Keratinocyte (primary cell): Measurements from ENCODE around the gene SLC4A9. TPM values are rescaled to one million over a fixed set of nuclear protein-coding genes. Genes with fewer than 3 reads are reported as not detected.

Experiments used
- DNase-seq: peaks from one replicate; pipeline ENCODE4 v3.0.0-alpha.2; 2011; ENCODE audit warnings: low read depth, missing footprints, low spot score
- FAIRE-seq: peaks from 2 replicates; lab custom pipeline; 2011; peaks lifted over from hg19 to GRCh38; lab: Jason Lieb, UNC
- H2AFZ ChIP-seq: 2 replicates; pipeline ENCODE4 v1.6.0; 2012; ENCODE audit warnings: low read length, control low read depth, inconsistent platforms; ENCODE audit not compliant: control insufficient read depth
- H3K27ac ChIP-seq: 2 replicates; pipeline ENCODE4 v1.5.1; 2011; ENCODE audit warnings: low read length; ENCODE audit not compliant: control insufficient read depth, insufficient read depth
- H3K27me3 ChIP-seq: 3 replicates; pipeline ENCODE4 v1.6.0; 2011; ENCODE audit warnings: low read length; ENCODE audit not compliant: control insufficient read depth, insufficient read depth; ENCODE audit errors: extremely low read depth
- H3K36me3 ChIP-seq, 2 experiments: 2 replicates in 1 of 2; 3 replicates in 1 of 2; pipeline ENCODE4 v1.5.1; 2011; ENCODE audit warnings: low read length in 2 of 2, mild to moderate bottlenecking in 1 of 2; ENCODE audit not compliant: control insufficient read depth in 2 of 2, insufficient read depth in 2 of 2; ENCODE audit errors: extremely low read depth in 1 of 2
- H3K4me1 ChIP-seq: 3 replicates; pipeline ENCODE4 v1.5.1; 2011; ENCODE audit warnings: low read length; ENCODE audit not compliant: control insufficient read depth, insufficient read depth; ENCODE audit errors: extremely low read depth
- H3K4me2 ChIP-seq: 3 replicates; pipeline ENCODE4 v1.6.0; 2011; ENCODE audit warnings: low read depth, low read length; ENCODE audit not compliant: control insufficient read depth, insufficient read depth; ENCODE audit errors: extremely low read depth
- H3K4me3 ChIP-seq, 3 experiments: fragments of 200-600 bp in 1 of 3; sonication (generic) in 1 of 3; 2 replicates in 2 of 3; 3 replicates in 1 of 3; pipeline ENCODE4 v1.5.1; 2011 to 2016; ENCODE audit warnings: low read length in 3 of 3, mild to moderate bottlenecking in 3 of 3, control low read depth in 2 of 3, inconsistent platforms in 1 of 3, low read depth in 1 of 3, mixed read lengths in 1 of 3, mixed run types in 1 of 3, moderate library complexity in 1 of 3; ENCODE audit not compliant: control insufficient read depth in 2 of 3, insufficient read depth in 2 of 3; ENCODE audit errors: extremely low read depth in 1 of 3
- H3K79me2 ChIP-seq: 2 replicates; pipeline ENCODE4 v1.6.0; 2012; ENCODE audit warnings: low read length; ENCODE audit not compliant: control insufficient read depth, insufficient read depth
- H3K9ac ChIP-seq: 3 replicates; pipeline ENCODE4 v1.6.0; 2011; ENCODE audit warnings: low read length; ENCODE audit not compliant: control insufficient read depth, insufficient read depth; ENCODE audit errors: extremely low read depth
- H3K9me1 ChIP-seq: 3 replicates; pipeline ENCODE4 v1.6.0; 2011; ENCODE audit warnings: low read length; ENCODE audit not compliant: control insufficient read depth, insufficient read depth; ENCODE audit errors: extremely low read depth
- H3K9me3 ChIP-seq: 2 replicates; pipeline ENCODE4 v1.5.1; 2012; ENCODE audit warnings: low read depth, low read length; ENCODE audit not compliant: control insufficient read depth
- H4K20me1 ChIP-seq: 3 replicates; pipeline ENCODE4 v1.6.0; 2011; ENCODE audit warnings: low read length; ENCODE audit not compliant: control insufficient read depth, insufficient read depth; ENCODE audit errors: extremely low read depth
- CTCF ChIP-seq, 3 experiments: IDR thresholded peaks in 1 of 3; conservative IDR thresholded peaks in 1 of 3; optimal IDR thresholded peaks in 1 of 3; 2 replicates in 2 of 3; 3 replicates in 1 of 3; pipeline versions ENCODE3 to v1.5.1; 2011; ENCODE audit warnings: low read length in 3 of 3, mild to moderate bottlenecking in 3 of 3, moderate library complexity in 2 of 3, control low read depth in 1 of 3, inconsistent platforms in 1 of 3; ENCODE audit not compliant: insufficient read depth in 2 of 3; ENCODE audit errors: extremely low read depth in 1 of 3
- EZH2 ChIP-seq: IDR thresholded peaks from one replicate; pipeline ENCODE4 v1.6.1; 2012; ENCODE audit warnings: inconsistent platforms, mild to moderate bottlenecking, low read length, moderate library complexity
- dilution Hi-C: fragments of 300-500 bp; cut with MboI; formaldehyde crosslinking; loops from one replicate; pipeline ENCODE4 v1.7.0; 2020; ENCODE audit warnings: low sequenced_read_pairs; ENCODE audit not compliant: extremely low pct_ligation_motif_present
- polyA plus RNA-seq, 5 experiments: library from polyadenylated mRNA; depleted of rRNA in 3 of 5; stranded (reverse) in 3 of 5; stranded (forward) in 1 of 5; unstranded in 1 of 5; fragments of >200 nt; gene quantifications; 1 replicate in 1 of 5; 2 replicates in 3 of 5; 3 replicates in 1 of 5; pipeline versions ENCODE4 v1.2.1 to v1.2.3, GENCODE V29; 2011 to 2012; ENCODE audit warnings: missing spikeins in 2 of 5, low read depth in 1 of 5, low replicate concordance in 1 of 5

SLC4A9 gene
- polyA plus RNA-seq, 1 donor (not counting 4 experiments of a cell fraction or from before 2014, with no cell fraction given), result 0.07 TPM

DNA sequence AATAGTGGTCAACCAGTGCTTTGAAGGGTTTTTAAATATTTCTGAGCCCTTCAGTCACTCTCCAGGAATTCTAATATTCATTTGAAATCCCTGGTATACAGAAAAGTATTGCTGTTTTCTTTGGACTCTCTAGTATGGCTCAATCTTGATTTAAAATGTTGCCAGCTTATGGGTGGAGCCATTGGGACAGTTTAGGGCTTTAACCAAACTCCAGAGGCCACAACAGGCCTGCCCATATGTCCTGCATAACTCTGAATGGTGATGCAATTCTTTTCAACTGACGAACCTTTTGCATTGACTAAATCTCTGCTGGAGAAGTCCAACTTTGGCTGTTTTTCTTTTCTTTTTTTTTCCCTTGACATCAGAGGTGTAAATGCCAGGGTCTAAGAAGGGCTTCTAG, 31.3 kb downstream of the SLC4A9 start:
- dilution Hi-C loops, result no loop called here
- H3K79me2 ChIP-seq, result no peaks in the 10 kb centered on the region
- H3K4me1 ChIP-seq, result no peaks in the 10 kb centered on the region
- no peak overlapping the region for H3K9ac ChIP-seq
- no peaks in the 10 kb centered on the region for H3K9me3 ChIP-seq
- no peak for DNase-seq
- H3K4me3 ChIP-seq, result no peak overlapping the region
- no peak overlapping the region for H3K27ac ChIP-seq
- H3K4me2 ChIP-seq, result no peak overlapping the region
- H3K36me3 ChIP-seq, result no peaks in the 10 kb centered on the region
- no peak for FAIRE-seq
- H4K20me1 ChIP-seq, result no peaks in the 10 kb centered on the region
- no peak overlapping the region for H2AFZ ChIP-seq
- H3K9me1 ChIP-seq, result no peaks in the 10 kb centered on the region
- no peaks in the 10 kb centered on the region for H3K27me3 ChIP-seq
- no peak for TF ChIP-seq CTCF (optimal IDR thresholded peaks at IDR 0.05 in 1 of 3, IDR thresholded peaks at IDR 0.05 in 1 of 3, conservative IDR thresholded peaks at IDR 0.05 in 1 of 3; ENCODE audit: extremely low read depth in 1 of 3, insufficient read depth in 2 of 3, low read length in 3 of 3)
- no peak for TF ChIP-seq EZH2

DNA sequence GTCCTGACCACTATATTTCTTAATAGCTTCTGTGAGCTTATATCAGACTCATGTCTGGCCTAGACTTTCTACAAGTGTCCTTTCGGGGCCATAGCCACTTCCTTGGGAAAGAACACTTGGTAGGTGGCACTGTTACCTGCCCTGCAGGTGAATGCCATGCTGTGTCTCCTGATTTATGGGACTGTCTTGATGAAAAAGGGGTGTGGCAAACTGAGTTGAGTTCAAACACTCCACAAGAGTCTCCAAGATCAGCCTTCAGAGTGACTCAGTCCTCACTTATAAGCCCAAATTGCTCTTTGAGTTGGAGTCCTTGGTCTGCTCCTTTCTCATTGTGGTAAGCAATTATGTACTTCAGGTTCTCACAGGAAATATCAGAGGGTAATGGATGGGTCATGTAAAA, 31.7 kb downstream of the SLC4A9 start:
- no peaks in the 10 kb centered on the region for H3K36me3 ChIP-seq
- no peak overlapping the region for H3K4me3 ChIP-seq
- no peak overlapping the region for H2AFZ ChIP-seq
- TF ChIP-seq EZH2, result no peak
- no peak for TF ChIP-seq CTCF (optimal IDR thresholded peaks at IDR 0.05 in 1 of 3, IDR thresholded peaks at IDR 0.05 in 1 of 3, conservative IDR thresholded peaks at IDR 0.05 in 1 of 3; ENCODE audit: extremely low read depth in 1 of 3, insufficient read depth in 2 of 3, low read length in 3 of 3)
- dilution Hi-C loops, result no loop called here
- H3K4me2 ChIP-seq, result no peak overlapping the region
- H3K79me2 ChIP-seq, result no peaks in the 10 kb centered on the region
- no peaks in the 10 kb centered on the region for H3K27me3 ChIP-seq
- no peak overlapping the region for H3K27ac ChIP-seq
- no peaks in the 10 kb centered on the region for H4K20me1 ChIP-seq
- FAIRE-seq (no peak), DNase-seq (no peak)
- H3K4me1 ChIP-seq, result no peaks in the 10 kb centered on the region
- H3K9me3 ChIP-seq, result no peaks in the 10 kb centered on the region
- no peaks in the 10 kb centered on the region for H3K9me1 ChIP-seq
- H3K9ac ChIP-seq, result no peak overlapping the region
